ENCODE measurements around the gene TOR1AIP2.

DNA sequence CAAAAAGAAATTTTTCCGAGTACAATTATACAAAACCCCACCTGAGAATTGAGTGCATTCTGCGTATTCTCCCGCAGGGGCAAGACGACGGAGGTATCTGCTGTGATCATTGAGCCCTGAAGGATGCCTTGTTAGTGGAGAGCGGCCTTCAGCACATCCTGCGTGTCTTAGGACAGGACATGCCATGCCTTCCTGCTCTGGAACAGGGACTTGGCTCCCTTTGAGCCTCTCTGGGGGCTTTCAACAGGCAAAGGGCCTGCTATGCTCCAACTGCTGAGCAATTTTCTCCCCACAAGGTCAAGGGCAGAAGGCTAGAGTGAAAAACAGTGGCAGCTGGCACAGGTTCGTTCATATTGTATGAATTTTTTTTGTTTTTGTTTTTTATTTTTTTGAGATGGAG, 52.4 kb downstream of the TOR1AIP2 start:
- TF ChIP-seq CTCF (IDR thresholded peaks at IDR 0.05) (no peak), POLR2A (IDR thresholded peaks at IDR 0.05) (no peak), POLR2AphosphoS5 (IDR thresholded peaks at IDR 0.05) (no peak)
